Caco-2 (cell line): Measurements from ENCODE around the gene WWTR1. TPM values are rescaled to one million over a fixed set of nuclear protein-coding genes. Genes with fewer than 3 reads are reported as not detected.

Experiments used
- BruUV-seq: library from RNA; stranded (reverse); fragments of 400-500 nt; replicated peaks from 2 replicates; lab custom pipeline; 2021; lab: Mats Ljungman, UMichigan
- CTCF ChIA-PET: fragments of 300-600 bp; sonication (Branson Sonifier 250); formaldehyde crosslinking; loops from one replicate; lab custom pipeline; 2022; ENCODE audit warnings: antibody characterized with exemption; lab: Charles Lee
- POLR2A ChIA-PET: fragments of 300-600 bp; sonication (Branson Sonifier 250); formaldehyde crosslinking; loops from one replicate; lab custom pipeline; 2022; ENCODE audit warnings: antibody characterized with exemption; lab: Charles Lee
- DNase-seq, 2 experiments: peaks; one replicate each; pipeline versions ENCODE4 v3.0.0 to v3.0.0-alpha.2; 2020 to 2022
- H3K27me3 ChIP-seq: replicated peaks from 2 replicates; pipeline ENCODE4 v1.6.0; 2011; ENCODE audit warnings: low read length; ENCODE audit not compliant: control insufficient read depth, insufficient read depth
- H3K36me3 ChIP-seq: 2 replicates; pipeline ENCODE4 v1.5.1; 2011; ENCODE audit warnings: low read length; ENCODE audit not compliant: control insufficient read depth, insufficient read depth
- H3K4me1 ChIP-seq: fragments of 250-450 bp; sonication (Bioruptor Pico); 2 replicates; pipeline ENCODE4 v1.5.1; 2020; ENCODE audit warnings: mild to moderate bottlenecking
- H3K4me3 ChIP-seq: 2 replicates; pipeline ENCODE4 v1.5.1; 2011; ENCODE audit warnings: low read depth, mild to moderate bottlenecking, control low read depth, low read length
- H3K9me3 ChIP-seq: fragments of 250-450 bp; sonication (Bioruptor Pico); 2 replicates; pipeline ENCODE4 v1.5.1; 2020; ENCODE audit warnings: mild to moderate bottlenecking, moderate library complexity
- H3K27ac Mint-ChIP-seq: one replicate; pipeline ENCODE4 v1.8.0; 2022; ENCODE audit warnings: mixed read lengths; ENCODE audit not compliant: unreplicated experiment
- H3K27me3 Mint-ChIP-seq: one replicate; pipeline ENCODE4 v1.8.0; 2022; ENCODE audit warnings: mixed read lengths; ENCODE audit not compliant: insufficient read depth, unreplicated experiment
- H3K36me3 Mint-ChIP-seq: one replicate; pipeline ENCODE4 v1.8.0; 2022; ENCODE audit warnings: mild to moderate bottlenecking, mixed read lengths; ENCODE audit not compliant: insufficient read depth, unreplicated experiment
- H3K4me1 Mint-ChIP-seq: one replicate; pipeline ENCODE4 v1.8.0; 2022; ENCODE audit warnings: low read depth, mixed read lengths; ENCODE audit not compliant: unreplicated experiment
- H3K4me3 Mint-ChIP-seq: one replicate; pipeline ENCODE4 v1.8.0; 2022; ENCODE audit warnings: mild to moderate bottlenecking, moderate library complexity, mixed read lengths; ENCODE audit not compliant: unreplicated experiment
- H3K9me3 Mint-ChIP-seq: one replicate; pipeline ENCODE4 v1.8.0; 2022; ENCODE audit warnings: mixed read lengths; ENCODE audit not compliant: unreplicated experiment
- CTCF ChIP-seq, 2 experiments: fragments of 200-600 bp in 1 of 2; IDR thresholded peaks; 1 replicate in 1 of 2; 2 replicates in 1 of 2; pipeline versions ENCODE4 v1.5.1 to v1.8.0; 2011 to 2022; ENCODE audit warnings: antibody characterized with exemption in 1 of 2, control low read depth in 1 of 2, inconsistent platforms in 1 of 2, low read depth in 1 of 2, low read length in 1 of 2, mild to moderate bottlenecking in 1 of 2, moderate library complexity in 1 of 2; ENCODE audit not compliant: insufficient read depth in 1 of 2, severe bottlenecking in 1 of 2, unreplicated experiment in 1 of 2
- intact Hi-C: fragments of 100-400 bp; cut with micrococcal nuclease; formaldehyde crosslinking; loops from one replicate; pipeline ENCODE4 v1.10.0; 2022; ENCODE audit not compliant: unreplicated experiment
- total RNA-seq: library from RNA; stranded (reverse); gene quantifications from 2 replicates; pipeline ENCODE4 v1.2.3, GENCODE V29; 2022

WWTR1 gene
- total RNA-seq, 1 experiment from 2014 or later = 16.2 TPM

GRCh38 chr3:149701206-149701976 is 43.6 kb upstream of the WWTR1 start:
- no peak overlapping the region for H3K27ac Mint-ChIP-seq
- ChIA-PET CTCF (no interaction called here), POLR2A (no interaction called here)
- H3K9me3 ChIP-seq = peaks cover 9% of the 10 kb centered on the region
- TF ChIP-seq CTCF (IDR thresholded peaks at IDR 0.05; ENCODE audit: insufficient read depth in 1 of 2, low read depth in 1 of 2, low read length in 1 of 2, severe bottlenecking in 1 of 2, unreplicated experiment in 1 of 2) = no peak
- no peak for DNase-seq
- H3K36me3 Mint-ChIP-seq = no peaks in the 10 kb centered on the region
- no peaks in the 10 kb centered on the region for H3K36me3 ChIP-seq
- no peak overlapping the region for H3K4me3 ChIP-seq
- no peaks in the 10 kb centered on the region for H3K27me3 ChIP-seq
- H3K27me3 Mint-ChIP-seq = no peaks in the 10 kb centered on the region
- no peaks in the 10 kb centered on the region for H3K4me1 Mint-ChIP-seq
- intact Hi-C loops = no loop called here
- no peak overlapping the region for H3K4me3 Mint-ChIP-seq
- no TSS peak for BruUV-seq
- H3K4me1 ChIP-seq = no peaks in the 10 kb centered on the region
- peaks cover 34% of the 10 kb centered on the region for H3K9me3 Mint-ChIP-seq

- CTCF ChIA-PET = interaction anchor here (0.7 kb wide), 1 partner anchor 49 kb away, joined by 3 read pairs; no protein-coding TSS in a partner anchor
- H3K27ac Mint-ChIP-seq = no peak overlapping the region
Observed at GRCh38 chr3:149688122-149688757, 30.4 kb upstream of the WWTR1 start.

GRCh38 chr3:149686996-149687395 is 29.2 kb upstream of the WWTR1 start:
- Histone ChIP-seq H3K36me3 (no peaks in the 10 kb centered on the region), H3K4me1 (no peaks in the 10 kb centered on the region), H3K27me3 (no peaks in the 10 kb centered on the region), H3K4me3 (no peak overlapping the region), H3K9me3 (no peaks in the 10 kb centered on the region)
- Mint-ChIP-seq H3K9me3 (no peaks in the 10 kb centered on the region), H3K27me3 (no peaks in the 10 kb centered on the region), H3K36me3 (no peaks in the 10 kb centered on the region), H3K4me1 (peaks cover 6% of the 10 kb centered on the region), H3K27ac (no peak overlapping the region), H3K4me3 (no peak overlapping the region)
- TF ChIP-seq CTCF (IDR thresholded peaks at IDR 0.05; ENCODE audit: insufficient read depth in 1 of 2, low read depth in 1 of 2, low read length in 1 of 2, severe bottlenecking in 1 of 2, unreplicated experiment in 1 of 2) = no peak
- DNase-seq = no peak
- no TSS peak for BruUV-seq
- ChIA-PET POLR2A (no interaction called here), CTCF (no interaction called here)
- intact Hi-C loops = no loop called here

More at GRCh38 chr3:149688122-149688757, 30.4 kb upstream of the WWTR1 start:
- H3K9me3 Mint-ChIP-seq = no peaks in the 10 kb centered on the region
- Histone ChIP-seq H3K27me3 (no peaks in the 10 kb centered on the region), H3K9me3 (no peaks in the 10 kb centered on the region), H3K36me3 (no peaks in the 10 kb centered on the region), H3K4me3 (no peak overlapping the region), H3K4me1 (no peaks in the 10 kb centered on the region)
- no TSS peak for BruUV-seq
- no peaks in the 10 kb centered on the region for H3K27me3 Mint-ChIP-seq
- no peak overlapping the region for H3K4me3 Mint-ChIP-seq
- peaks cover 6% of the 10 kb centered on the region for H3K4me1 Mint-ChIP-seq
- DNase-seq = no peak
- POLR2A ChIA-PET = no interaction called here
- intact Hi-C loops = no loop called here
- no peaks in the 10 kb centered on the region for H3K36me3 Mint-ChIP-seq
- no peak for TF ChIP-seq CTCF (IDR thresholded peaks at IDR 0.05; ENCODE audit: insufficient read depth in 1 of 2, low read depth in 1 of 2, low read length in 1 of 2, severe bottlenecking in 1 of 2, unreplicated experiment in 1 of 2)
